H1 (cell line): ENCODE data around the gene MED16. TPM values are rescaled to one million over a fixed set of nuclear protein-coding genes. Genes with fewer than 3 reads are reported as not detected.

ENCODE experiments used
- BCL11A ChIP-seq, 2 experiments: IDR thresholded peaks; one replicate each; pipeline ENCODE4 v1.6.1; 2011; ENCODE audit warnings: low read depth in 2 of 2, low read length in 2 of 2, mild to moderate bottlenecking in 2 of 2
- CEBPB ChIP-seq: IDR thresholded peaks from 2 replicates; pipeline ENCODE4 v1.6.1; 2012; ENCODE audit warnings: low read depth, low read length
- CHD7 ChIP-seq: fragments of 300-600 bp; sonication (generic); IDR thresholded peaks from 2 replicates; pipeline ENCODE4 v1.7.1; 2012; ENCODE audit warnings: low read length, moderate library complexity, mild to moderate bottlenecking, inconsistent platforms; ENCODE audit not compliant: insufficient replicate concordance
- EP300 ChIP-seq, 2 experiments: IDR thresholded peaks; 1 replicate in 1 of 2; 2 replicates in 1 of 2; pipeline ENCODE4 v1.6.1; 2011 to 2012; ENCODE audit warnings: low read depth in 2 of 2, low read length in 2 of 2, mild to moderate bottlenecking in 2 of 2, borderline replicate concordance in 1 of 2, inconsistent platforms in 1 of 2, moderate library complexity in 1 of 2
- KDM1A ChIP-seq: fragments of 200-600, 300-600 bp; sonication (generic); IDR thresholded peaks from 2 replicates; pipeline ENCODE4 v1.7.1; 2016; ENCODE audit warnings: mild to moderate bottlenecking, low read length, borderline replicate concordance
- RNF2 ChIP-seq: fragments of 200-900, 300-1000 bp; sonication (generic); IDR thresholded peaks from 2 replicates; pipeline ENCODE4 v1.7.1; 2016; ENCODE audit warnings: borderline replicate concordance, low read depth, mild to moderate bottlenecking, antibody characterized with exemption, low read length; ENCODE audit not compliant: poor library complexity, severe bottlenecking; ENCODE audit errors: missing control alignments
- SIN3A ChIP-seq, 2 experiments: IDR thresholded peaks in 1 of 2; conservative IDR thresholded peaks in 1 of 2; 2 replicates each; pipeline ENCODE4 v1.6.1; 2011 to 2012; ENCODE audit warnings: low read length in 2 of 2, improper control_type of control experiment in 1 of 2, low read depth in 1 of 2, mild to moderate bottlenecking in 1 of 2
- TCF12 ChIP-seq: IDR thresholded peaks from 2 replicates; pipeline ENCODE4 v1.6.1; 2011; ENCODE audit warnings: low read depth, mild to moderate bottlenecking, low read length
- TEAD4 ChIP-seq: IDR thresholded peaks from 2 replicates; pipeline ENCODE4 v1.6.1; 2012; ENCODE audit warnings: low read depth, low read length, inconsistent platforms, mixed read lengths
- polyA plus RNA-seq, 7 experiments: library from polyadenylated mRNA; depleted of rRNA in 3 of 7; stranded (reverse) in 5 of 7; unstranded in 2 of 7; fragments of >200 nt in 5 of 7; fragments of 200-250 nt in 2 of 7; gene quantifications; 1 replicate in 5 of 7; 2 replicates in 1 of 7; 4 replicates in 1 of 7; pipeline versions ENCODE4 v1.2.1 to v1.2.3, GENCODE V29; 2011 to 2013; ENCODE audit warnings: missing spikeins in 2 of 7, mixed read lengths in 2 of 7
- total RNA-seq: library from RNA; stranded (reverse); fragmentation: NEBNext Ultra II Directional; extraction: Animal tissue kit (Norgen Biotek cat#: 25700); gene quantifications from 2 replicates; pipeline ENCODE4 v1.2.1, GENCODE V29; 2021

The MED16 gene
- total and polyA plus RNA-seq, 2 of the 8 experiments (the other 6 are each of a cell fraction or from before 2014, with no cell fraction given) = 51.0 to 67.2 TPM

GRCh38 chr19:848386-848921 lies 44.5 kb downstream of the MED16 start (continued):
- TF ChIP-seq CHD7 = no peak
- no peak for TF ChIP-seq KDM1A
- no peak for TF ChIP-seq BCL11A (IDR thresholded peaks at IDR 0.05; ENCODE audit: low read depth in 2 of 2, low read length in 2 of 2)
- TF ChIP-seq TEAD4 = no peak
- TF ChIP-seq SIN3A (conservative IDR thresholded peaks at IDR 0.05 in 1 of 2, IDR thresholded peaks at IDR 0.05 in 1 of 2; ENCODE audit: low read depth in 1 of 2, low read length in 2 of 2) = no peak
- TF ChIP-seq TCF12 = no peak
- no peak for TF ChIP-seq RNF2
- TF ChIP-seq EP300 (IDR thresholded peaks at IDR 0.05; ENCODE audit: borderline replicate concordance in 1 of 2, low read depth in 2 of 2, low read length in 2 of 2) = no peak
- TF ChIP-seq CEBPB = no peak
- TF ChIP-seq, all 59 proteins: peak for 0
